Activated effector memory CD4-positive, alpha-beta T cell treated with anti-CD3 and anti-CD28 coated beads, Interleukin-2, amount 50 U/mL, for 16 hours (primary cell): ENCODE data around the gene ADAMTS12.

Experiments used
- DNase-seq: peaks from one replicate; pipeline ENCODE4 v3.0.0-alpha.2; 2020

The ADAMTS12 gene

DNA sequence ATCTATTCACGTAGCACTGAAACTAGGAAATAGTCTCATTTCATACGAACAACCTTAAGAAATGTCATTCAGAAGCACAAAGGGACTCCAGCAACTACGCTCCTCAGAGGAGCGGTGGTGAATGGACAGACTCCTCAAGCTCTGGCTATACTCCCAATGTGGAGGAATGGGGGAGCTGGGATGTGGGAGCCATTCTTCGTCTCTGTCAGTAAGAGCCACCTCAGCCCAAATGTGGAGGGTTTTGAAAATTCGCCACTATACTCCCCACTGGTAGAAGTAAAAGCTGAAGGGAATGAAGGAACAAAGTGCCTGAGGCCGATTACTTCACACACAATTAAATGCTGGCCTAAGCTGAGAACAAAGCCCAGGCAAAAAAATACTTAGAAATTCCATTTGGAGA lies 96.3 kb downstream of the ADAMTS12 start:
- DNase-seq, result no peak

DNA sequence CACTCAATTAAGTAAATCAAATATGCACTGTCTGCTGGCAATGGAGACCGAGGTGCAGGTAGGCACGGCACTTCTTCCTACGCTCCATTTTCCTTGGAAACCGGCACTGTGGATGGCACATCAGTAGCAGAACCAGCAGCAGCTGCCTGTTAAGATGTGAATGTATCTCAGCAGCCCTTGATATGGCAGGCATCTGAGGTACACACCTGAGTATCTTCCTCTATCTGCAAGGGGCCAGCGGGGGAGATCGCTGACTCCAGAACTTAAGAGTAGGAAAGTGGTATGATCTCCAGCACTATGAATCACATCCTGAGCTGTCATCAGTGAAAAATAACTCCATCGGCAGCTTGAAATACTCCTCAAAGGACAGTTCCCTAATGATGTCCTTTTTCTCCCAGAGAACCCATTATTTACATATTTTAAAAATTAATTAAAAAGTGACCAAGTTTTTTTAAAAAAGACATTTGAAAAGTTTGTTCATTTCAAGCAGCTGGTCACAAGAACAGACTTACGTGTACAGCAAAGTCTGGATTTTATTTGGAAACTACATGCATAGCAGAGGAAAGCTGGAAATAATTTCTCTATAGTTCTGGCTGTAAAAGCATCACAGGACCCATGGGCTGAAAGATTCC lies 97.1 kb downstream of the ADAMTS12 start:
- DNase-seq, result no peak

- no peak for DNase-seq
These were observed 97.8 kb downstream of the ADAMTS12 start for GRCh38 chr5:33793836-33794549.

- DNase-seq, result no peak
These were observed 98.5 kb downstream of the ADAMTS12 start for GRCh38 chr5:33793276-33793675.

GRCh38 chr5:33792559-33792958 lies 99.2 kb downstream of the ADAMTS12 start:
- no peak for DNase-seq

- no peak for DNase-seq
These were observed 102.2 kb downstream of the ADAMTS12 start for GRCh38 chr5:33789567-33789957.

- DNase-seq, result no peak
These were observed 102.7 kb downstream of the ADAMTS12 start for GRCh38 chr5:33788922-33789566.

DNA sequence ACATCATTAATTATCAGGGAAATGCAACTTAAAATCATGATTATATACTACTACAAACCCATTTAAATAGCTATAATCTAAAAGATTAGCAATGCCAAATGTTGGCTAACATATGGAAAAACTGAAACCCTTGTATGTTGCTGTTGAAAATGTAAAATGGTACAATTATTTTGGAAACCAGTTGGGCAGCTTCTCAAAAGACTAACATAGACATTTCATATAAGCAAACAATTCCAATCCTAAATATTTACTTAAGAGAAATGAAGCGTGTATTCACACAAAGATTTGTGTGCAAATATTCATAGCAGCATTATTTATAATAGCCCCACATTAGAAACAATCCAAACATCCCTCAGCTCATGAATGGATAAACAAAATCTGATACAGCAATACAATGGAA lies 106.2 kb downstream of the ADAMTS12 start:
- DNase-seq, result no peak

- DNase-seq, result no peak
These were observed 110.5 kb downstream of the ADAMTS12 start for GRCh38 chr5:33781286-33781685.

GRCh38 chr5:33776151-33776660 lies 115.6 kb downstream of the ADAMTS12 start:
- DNase-seq, result no peak

- no peak for DNase-seq
These were observed 117.4 kb downstream of the ADAMTS12 start for GRCh38 chr5:33774341-33774740.

DNA sequence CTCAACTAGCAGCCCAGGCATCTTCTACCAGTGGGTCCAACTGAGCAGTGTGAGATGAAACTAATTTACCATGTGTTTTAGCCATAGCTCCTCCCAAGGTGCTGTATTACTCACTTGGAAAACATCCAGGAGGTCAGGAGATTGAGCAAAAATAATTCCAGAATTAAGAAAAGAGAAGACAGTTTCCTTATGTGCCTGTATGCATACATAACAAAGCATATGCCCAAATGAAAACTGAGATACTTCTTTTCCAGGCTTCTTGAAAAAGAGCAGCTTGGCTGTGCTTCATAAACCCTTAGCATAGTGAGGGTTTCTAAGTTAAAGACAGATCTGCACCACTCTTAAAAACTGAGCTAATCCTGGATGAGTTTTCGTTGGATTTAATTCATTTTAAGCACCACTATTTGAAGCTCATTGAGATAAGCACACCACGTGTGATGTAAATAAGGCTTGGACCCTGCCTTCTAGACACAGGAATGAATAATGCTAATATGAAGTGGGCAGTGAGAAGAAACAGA lies 119.4 kb downstream of the ADAMTS12 start:
- DNase-seq, result no peak

DNA sequence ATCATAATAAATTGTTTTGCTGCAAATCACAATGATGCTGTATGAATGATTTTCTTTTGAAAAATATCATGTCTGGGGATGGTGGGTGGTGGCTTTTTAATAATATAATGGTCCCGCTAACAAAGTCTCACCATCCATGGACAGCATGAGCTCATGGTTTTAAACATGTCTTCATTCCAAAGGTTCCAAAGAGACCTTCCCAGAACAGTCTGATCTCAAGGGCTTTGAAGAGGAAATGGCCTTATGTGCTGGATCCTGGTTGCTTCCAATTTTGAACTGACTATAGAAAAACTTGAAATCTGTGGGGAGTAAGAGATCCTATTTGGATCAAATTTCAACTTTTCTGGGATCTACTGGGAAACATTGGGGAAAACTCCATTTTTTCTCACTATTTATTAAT lies 121.8 kb downstream of the ADAMTS12 start:
- no peak for DNase-seq

- no peak for DNase-seq
These were observed 122.6 kb downstream of the ADAMTS12 start for GRCh38 chr5:33769196-33769595.

DNA sequence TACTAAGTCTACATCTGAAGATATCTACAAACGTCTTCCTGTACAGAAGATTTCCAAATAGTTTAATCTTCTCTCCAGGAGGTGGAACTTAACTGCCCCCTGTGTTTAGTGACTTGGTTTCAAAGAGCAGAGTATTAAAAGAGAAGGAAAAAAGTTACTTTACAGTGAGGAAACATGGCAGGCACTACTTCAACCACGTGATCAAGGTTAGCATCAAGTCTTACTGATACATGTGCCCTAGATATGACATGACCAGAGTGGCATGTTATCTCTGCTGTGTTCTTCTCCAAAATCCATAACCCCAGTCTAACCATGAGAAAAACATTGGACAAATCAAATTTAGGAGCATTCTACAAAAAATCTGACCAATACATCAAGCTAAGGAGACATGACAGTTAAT lies 125.8 kb downstream of the ADAMTS12 start:
- DNase-seq, result no peak

DNA sequence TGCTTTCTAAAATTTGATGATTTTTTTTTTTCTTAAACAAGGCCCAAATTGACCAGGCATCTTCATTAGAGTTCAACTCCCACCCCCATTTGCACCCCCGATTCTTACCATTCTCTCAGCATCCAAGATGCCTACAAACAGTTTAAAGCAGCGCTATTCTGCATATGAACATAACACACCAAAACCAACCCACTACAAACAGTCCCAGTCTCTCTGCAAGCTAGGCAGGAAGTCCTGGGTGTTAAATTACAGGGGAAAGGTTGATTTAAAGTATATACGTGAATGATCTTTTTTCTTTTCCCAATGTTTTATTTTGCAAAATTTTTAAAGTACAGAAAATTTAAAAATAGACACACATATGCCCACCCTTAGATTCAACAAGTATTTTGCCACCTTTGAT lies 127.0 kb downstream of the ADAMTS12 start:
- no peak for DNase-seq

GRCh38 chr5:33763435-33763834 lies 128.4 kb downstream of the ADAMTS12 start:
- DNase-seq, result no peak

- no peak for DNase-seq
These were observed 128.9 kb downstream of the ADAMTS12 start for GRCh38 chr5:33762859-33763258.

GRCh38 chr5:33761139-33761538 lies 130.7 kb downstream of the ADAMTS12 start:
- DNase-seq, result no peak

DNA sequence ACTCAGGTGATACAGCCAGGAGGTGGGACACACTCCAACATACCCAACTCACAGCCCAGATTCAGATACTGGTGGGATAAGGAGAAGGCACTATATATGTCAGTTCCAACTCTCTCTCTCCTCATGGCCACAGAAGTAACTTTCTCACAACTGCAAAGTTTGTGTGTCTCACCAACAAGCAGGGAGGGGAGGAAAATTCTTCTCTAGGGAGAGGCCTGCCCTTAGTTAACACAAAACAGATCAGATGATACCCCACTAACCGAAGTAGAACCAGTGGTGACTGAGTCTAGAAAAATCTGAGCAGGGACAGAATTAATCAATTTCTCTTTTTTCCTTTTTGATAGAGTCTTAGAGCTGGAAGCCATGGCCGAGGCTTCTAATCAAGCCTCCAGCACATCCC lies 133.1 kb downstream of the ADAMTS12 start:
- no peak for DNase-seq

DNA sequence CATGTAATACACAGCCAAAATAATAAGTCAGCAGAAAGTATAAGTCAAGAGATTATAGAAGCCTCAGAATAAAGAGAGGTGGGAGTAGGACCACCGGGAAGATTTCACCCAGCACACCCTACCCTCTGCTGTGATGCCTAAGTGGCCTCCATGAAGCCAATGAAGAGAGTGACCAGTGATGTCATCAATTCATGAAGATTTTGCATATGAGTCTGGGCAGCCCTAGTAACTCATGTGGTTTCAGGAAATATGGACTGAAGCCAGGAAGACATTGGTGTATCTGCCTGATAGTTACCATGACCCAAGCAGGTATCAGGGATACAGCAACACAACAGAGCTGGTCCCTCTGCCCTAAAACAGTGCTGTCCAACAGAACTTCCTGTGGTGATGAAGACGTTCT lies 135.3 kb downstream of the ADAMTS12 start:
- DNase-seq, result no peak

GRCh38 chr5:33755231-33755630 lies 136.6 kb downstream of the ADAMTS12 start:
- DNase-seq, result no peak

DNA sequence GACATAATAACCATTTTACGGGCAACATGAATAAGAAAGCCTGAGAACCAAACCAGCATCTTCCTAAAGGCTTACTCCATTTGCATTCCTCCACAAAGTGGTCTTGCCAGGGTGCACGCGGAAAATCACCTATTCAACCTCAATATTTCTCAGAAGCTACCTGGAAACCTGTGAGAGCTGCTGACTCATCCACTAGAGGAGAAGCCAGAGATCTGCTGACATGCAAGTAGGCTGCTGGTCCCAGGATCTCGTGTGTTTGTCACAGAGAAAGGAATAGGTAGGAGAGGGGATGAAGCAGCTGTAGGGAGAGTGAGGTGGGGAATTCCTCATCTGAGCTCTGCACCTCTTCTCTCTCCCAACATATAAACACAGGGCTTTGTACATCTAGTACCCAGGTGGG lies 138.1 kb downstream of the ADAMTS12 start:
- DNase-seq, result no peak

DNA sequence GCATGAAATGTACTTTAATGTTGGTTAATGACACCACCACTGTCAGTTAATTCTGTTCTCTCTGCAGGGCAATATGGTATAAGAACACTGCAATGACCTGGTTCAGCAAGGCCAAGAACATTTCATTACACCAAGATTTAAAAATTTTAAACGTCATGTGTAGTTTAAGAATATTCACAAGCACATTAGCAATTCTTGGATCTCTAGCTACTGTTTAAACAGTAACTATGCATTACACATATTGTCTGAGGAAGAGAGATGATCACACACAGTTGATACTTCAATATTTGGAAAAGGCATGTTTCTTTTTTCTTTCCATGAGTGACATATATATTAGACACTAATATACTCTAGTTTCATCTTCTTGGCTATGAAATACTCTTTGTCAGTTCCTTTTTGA lies 143.0 kb downstream of the ADAMTS12 start:
- no peak for DNase-seq
